Skeletal muscle tissue (tissue), 4 donors: ENCODE measurements around the gene SERHL2. TPM values are rescaled to one million over a fixed set of nuclear protein-coding genes. Genes with fewer than 3 reads are reported as not detected.
"Not testable (repeated sequence)": the region's sequence is repeated elsewhere in the genome, so short reads cannot be mapped to it uniquely, and the experiment has no call there.

Experiments
- H3K27ac ChIP-seq: one replicate; pipeline ENCODE4 v1.7.0; 2013; ENCODE audit warnings: mild to moderate bottlenecking, low read depth, low read length, inconsistent platforms
- H3K27me3 ChIP-seq, 3 donors: one replicate each; pipeline ENCODE4 v1.7.0; 2013; ENCODE audit warnings: low read length in 3 of 3; ENCODE audit not compliant: control insufficient read depth in 3 of 3, insufficient read depth in 3 of 3
- H3K36me3 ChIP-seq, 3 donors: one replicate each; pipeline ENCODE4 v1.7.0; 2013; ENCODE audit warnings: low read length in 3 of 3; ENCODE audit not compliant: control insufficient read depth in 3 of 3, insufficient read depth in 3 of 3
- H3K4me1 ChIP-seq, 3 donors: one replicate each; pipeline ENCODE4 v1.7.0; 2013; ENCODE audit warnings: low read length in 3 of 3, mild to moderate bottlenecking in 3 of 3; ENCODE audit not compliant: control insufficient read depth in 3 of 3, insufficient read depth in 3 of 3
- H3K4me3 ChIP-seq, 3 donors: one replicate each; pipeline ENCODE4 v1.7.0; 2013; ENCODE audit warnings: low read length in 3 of 3
- H3K9ac ChIP-seq, 3 donors: one replicate each; pipeline ENCODE4 v1.7.0; 2013; ENCODE audit warnings: low read length in 3 of 3, mild to moderate bottlenecking in 3 of 3, moderate library complexity in 2 of 3, low read depth in 1 of 3
- H3K9me3 ChIP-seq, 3 donors: one replicate each; pipeline ENCODE4 v1.7.0; 2013; ENCODE audit warnings: low read length in 3 of 3; ENCODE audit not compliant: control insufficient read depth in 3 of 3
- total RNA-seq: library from RNA; depleted of rRNA; stranded (reverse); fragments of >200 nt; gene quantifications from one replicate; pipeline ENCODE4 v1.2.3, GENCODE V29; 2014
- donor health status: Osteomylitis.

The SERHL2 gene
- total RNA-seq, 1 donor from 2014 or later = 2.6 TPM

DNA sequence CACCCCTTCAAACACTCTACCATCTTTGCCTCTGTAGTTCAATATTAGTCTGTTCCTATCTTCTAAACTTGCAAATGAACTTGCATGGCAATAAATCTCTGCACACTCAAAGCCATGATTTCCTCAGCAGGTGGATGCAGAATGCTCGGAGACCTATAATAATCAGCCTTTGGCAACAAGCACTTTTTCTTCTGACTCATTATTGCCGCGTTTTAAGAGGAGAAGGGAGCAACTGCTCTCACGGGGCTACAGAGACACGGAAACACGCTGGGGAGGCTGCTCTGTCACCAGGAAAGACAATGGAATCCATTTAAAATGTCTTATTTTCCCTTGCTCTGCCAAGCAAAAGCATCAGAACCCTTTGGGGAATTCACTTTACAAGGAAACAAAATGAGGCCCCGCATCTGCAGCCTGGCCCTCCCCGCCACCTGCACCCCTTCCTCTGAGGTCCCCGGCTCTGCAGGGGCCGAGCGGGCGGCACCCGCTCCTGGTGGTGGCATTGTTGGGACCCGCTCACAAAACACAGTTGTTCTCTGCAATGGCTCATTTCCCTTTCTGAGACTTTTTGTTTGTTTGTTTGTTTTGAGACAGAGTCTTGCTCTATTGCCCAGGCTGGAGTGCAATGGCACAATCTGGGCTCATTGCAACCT lies 18.5 kb upstream of the SERHL2 start:
- H3K4me1 ChIP-seq, H3K9me3 ChIP-seq, H3K27ac ChIP-seq, H3K36me3 ChIP-seq, H3K4me3 ChIP-seq, H3K27me3 ChIP-seq, H3K9ac ChIP-seq: not testable (repeated sequence)

DNA sequence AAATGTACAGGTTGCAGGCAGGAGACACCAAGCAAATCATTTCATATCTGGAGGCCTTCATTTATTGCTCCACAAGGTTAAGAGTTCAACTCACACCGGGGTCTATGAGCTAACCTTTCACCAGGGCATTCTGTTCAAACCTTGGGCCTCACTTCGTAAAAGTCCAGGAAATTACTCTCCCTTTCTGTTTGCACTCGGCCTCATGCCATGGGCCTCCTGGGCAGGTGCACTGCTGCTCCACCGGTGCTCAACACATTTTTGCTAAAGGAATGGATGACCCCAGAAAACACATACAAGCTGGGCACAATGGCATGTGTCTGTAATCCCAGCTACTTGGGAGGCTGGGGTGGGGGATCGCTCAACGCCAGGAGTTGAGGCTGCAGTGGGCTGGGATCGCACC lies 17.6 kb upstream of the SERHL2 start:
- Histone ChIP-seq H3K36me3 (no peaks in the 10 kb centered on the region), H3K27me3 (no peaks in the 10 kb centered on the region), H3K9me3 (no peaks in the 10 kb centered on the region), H3K9ac (no peak overlapping the region), H3K4me1 (peaks cover 0 to 7% (median 4%) of the 10 kb centered on the region in 3 donors), H3K27ac (no peak overlapping the region), H3K4me3 (no peak overlapping the region)

DNA sequence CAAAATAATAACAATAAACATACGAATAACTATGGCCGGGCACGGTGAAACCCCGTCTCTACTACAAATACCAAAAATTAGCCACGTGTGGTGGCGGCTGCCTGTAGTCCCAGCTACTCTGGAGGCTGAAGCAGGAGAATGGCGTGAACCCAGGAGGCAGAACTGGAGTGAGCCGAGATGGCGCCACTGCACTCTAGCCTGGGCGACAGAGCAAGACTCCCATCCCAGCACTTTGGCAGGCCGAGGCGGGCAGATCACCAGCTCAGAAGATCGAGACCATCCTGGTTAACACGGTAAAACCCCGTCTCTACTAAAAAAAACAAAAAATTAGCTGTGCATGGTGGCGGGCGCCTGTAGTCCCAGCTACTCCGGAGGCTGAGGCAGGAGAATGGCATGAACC lies 17.1 kb upstream of the SERHL2 start:
- H3K4me1 ChIP-seq, H3K27me3 ChIP-seq, H3K27ac ChIP-seq: not testable (repeated sequence)

DNA sequence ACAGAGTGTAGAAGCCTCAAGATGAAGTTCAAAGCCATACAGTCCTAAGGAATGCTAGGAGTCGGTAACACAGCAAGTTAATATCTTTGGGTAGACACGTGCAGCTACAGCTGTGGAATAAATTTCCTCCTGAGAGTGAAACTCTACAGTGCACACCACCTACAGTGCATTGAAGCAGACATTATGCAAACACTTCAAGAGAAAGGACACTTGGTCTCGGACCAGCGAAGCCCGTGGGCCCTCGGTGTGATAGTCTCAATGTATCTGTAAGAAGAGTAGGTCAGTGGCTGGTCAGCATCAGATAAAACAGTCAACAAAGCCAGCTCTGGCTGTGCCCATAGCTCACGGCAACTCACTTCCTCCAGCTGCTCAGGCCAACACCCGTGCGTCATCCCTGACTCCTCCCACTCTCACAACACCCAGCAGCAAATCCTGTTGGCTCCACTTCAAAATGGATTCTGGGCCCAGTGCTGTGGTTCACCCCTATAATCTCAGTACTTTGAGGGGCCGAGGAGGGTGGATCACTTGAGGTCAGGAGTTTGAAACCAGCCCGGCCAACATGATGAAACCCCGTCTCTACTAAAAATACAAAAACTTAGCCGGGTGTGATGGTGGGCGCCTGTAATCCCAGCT lies 16.4 kb upstream of the SERHL2 start:
- not testable (repeated sequence) for H3K9ac ChIP-seq, H3K9me3 ChIP-seq, H3K36me3 ChIP-seq, H3K27me3 ChIP-seq, H3K4me1 ChIP-seq, H3K4me3 ChIP-seq, H3K27ac ChIP-seq

More for the DNA sequence above, 17.1 kb upstream of the SERHL2 start:
- H3K4me3 ChIP-seq, H3K36me3 ChIP-seq, H3K9me3 ChIP-seq, H3K9ac ChIP-seq: not testable (repeated sequence)

- H3K27ac ChIP-seq, H3K9ac ChIP-seq, H3K4me3 ChIP-seq, H3K9me3 ChIP-seq, H3K27me3 ChIP-seq, H3K4me1 ChIP-seq, H3K36me3 ChIP-seq: not testable (repeated sequence)
Observed at GRCh38 chr22:42539236-42539771, 14.5 kb upstream of the SERHL2 start.

GRCh38 chr22:42544686-42545085 lies 9.1 kb upstream of the SERHL2 start:
- no peaks in the 10 kb centered on the region for H3K36me3 ChIP-seq
- no peaks in the 10 kb centered on the region for H3K4me1 ChIP-seq
- H3K27me3 ChIP-seq = peaks cover 0 to 8% (median 7%) of the 10 kb centered on the region in 3 donors
- no peaks in the 10 kb centered on the region for H3K9me3 ChIP-seq
- no peak overlapping the region for H3K9ac ChIP-seq
- no peak overlapping the region for H3K4me3 ChIP-seq
- H3K27ac ChIP-seq = no peak overlapping the region

DNA sequence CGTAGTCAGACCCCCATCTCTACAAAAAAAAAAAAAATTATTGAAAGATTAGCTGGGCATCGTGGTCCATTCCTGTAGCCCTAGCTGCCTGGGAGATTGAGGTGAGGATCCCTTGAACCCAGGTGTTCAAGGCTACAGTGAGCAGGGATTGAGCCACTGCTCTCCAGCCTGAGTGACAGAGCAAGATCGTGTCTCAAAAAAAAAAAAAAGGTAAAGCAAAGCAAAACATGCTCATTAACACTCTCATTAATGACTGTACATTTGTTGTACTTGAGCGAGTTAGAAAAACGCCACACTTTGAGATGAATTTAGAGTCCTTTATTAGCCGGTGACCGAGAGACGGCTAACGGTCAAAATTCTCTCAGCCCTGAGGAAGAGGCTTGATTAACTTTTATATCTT lies 6.2 kb upstream of the SERHL2 start:
- no peak overlapping the region for H3K27ac ChIP-seq
- no peaks in the 10 kb centered on the region for H3K36me3 ChIP-seq
- H3K4me1 ChIP-seq = no peaks in the 10 kb centered on the region

DNA sequence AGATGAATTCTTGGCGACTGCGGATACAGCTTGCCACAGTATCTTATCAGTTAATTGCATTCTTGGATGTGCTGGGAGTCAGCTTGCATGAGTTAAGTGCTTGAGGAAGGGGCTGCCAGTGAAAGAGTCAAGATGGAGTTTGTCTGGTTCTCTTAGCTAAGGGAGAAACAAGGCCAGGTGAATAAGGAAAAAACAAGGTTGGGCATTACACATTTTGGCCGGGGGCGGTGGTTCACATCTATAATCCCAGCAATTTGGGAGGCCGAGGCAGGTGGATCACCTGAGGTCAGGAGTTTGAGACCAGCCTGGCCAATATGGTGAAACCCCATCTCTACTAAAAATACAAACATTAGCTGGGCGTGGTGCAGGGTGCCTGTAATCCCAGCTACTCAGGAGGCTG lies 5.6 kb upstream of the SERHL2 start:
- not testable (repeated sequence) for H3K27me3 ChIP-seq, H3K4me1 ChIP-seq, H3K36me3 ChIP-seq, H3K9ac ChIP-seq, H3K27ac ChIP-seq, H3K4me3 ChIP-seq, H3K9me3 ChIP-seq

More for the DNA sequence above, 6.2 kb upstream of the SERHL2 start:
- H3K27me3 ChIP-seq = peaks cover 0 to 8% (median 7%) of the 10 kb centered on the region in 3 donors
- H3K4me3 ChIP-seq = no peak overlapping the region
- no peaks in the 10 kb centered on the region for H3K9me3 ChIP-seq
- H3K9ac ChIP-seq = no peak overlapping the region

DNA sequence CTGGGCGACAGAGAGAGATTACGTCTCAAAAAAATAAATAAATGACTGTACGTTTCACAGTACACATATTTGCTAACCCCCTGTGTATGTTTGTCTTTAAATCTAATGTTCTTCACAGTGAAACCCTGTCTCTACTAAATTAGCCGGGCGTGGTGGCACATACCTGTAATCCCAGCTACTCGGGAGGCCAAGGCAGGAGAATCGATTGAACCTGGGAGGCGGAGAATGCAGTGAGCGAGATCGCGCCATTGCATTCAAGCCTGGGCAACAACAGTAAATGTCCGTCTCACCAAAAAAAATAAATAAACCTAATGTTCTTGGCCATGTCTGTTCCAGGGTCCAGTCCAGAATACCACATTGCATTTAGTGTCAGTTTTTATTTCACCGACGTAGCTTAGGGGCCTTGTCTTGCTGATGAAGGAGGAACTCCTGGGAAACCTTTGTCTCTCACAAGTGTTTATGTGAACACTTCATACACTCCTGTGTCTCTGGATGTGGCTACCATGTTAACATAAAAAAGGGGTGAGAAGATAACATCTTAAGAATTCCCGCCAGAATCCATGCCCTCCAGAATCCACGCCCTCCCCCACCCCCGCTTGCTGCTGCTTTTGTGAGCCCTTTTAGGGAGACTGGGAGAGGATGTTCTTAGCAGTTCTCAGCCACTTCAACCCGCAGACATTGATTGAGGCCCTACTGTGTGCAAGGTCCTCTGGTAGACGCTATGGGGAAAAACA lies 5.0 kb upstream of the SERHL2 start:
- Histone ChIP-seq H3K36me3 (no peaks in the 10 kb centered on the region), H3K4me3 (no peak overlapping the region), H3K9ac (no peak overlapping the region), H3K9me3 (no peaks in the 10 kb centered on the region), H3K27ac (no peak overlapping the region), H3K4me1 (peaks cover under 1 to 4% (median 2%) of the 10 kb centered on the region in 3 donors), H3K27me3 (peaks cover 2 to 8% (median 7%) of the 10 kb centered on the region in 3 donors)
